ENCODE data around the gene SLC36A2. TPM values are rescaled to one million over a fixed set of nuclear protein-coding genes. Genes with fewer than 3 reads are reported as not detected.

The SLC36A2 gene
- total and polyA plus RNA-seq, 2 experiments from 2014 or later: 0.30 TPM; not detected in 1

- H3K9me3 ChIP-seq (ENCODE audit: low read depth): no peaks in the 10 kb centered on the region
- 56% methylated on average over 8 of the region's 8 CpGs for WGBS (ENCODE audit: low lambda C conversion rate, missing lambda C conversion rate)
- peaks cover 16% of the 10 kb centered on the region for H3K27me3 ChIP-seq
- no peaks in the 10 kb centered on the region for H3K36me3 ChIP-seq (replicated peaks; ENCODE audit: insufficient read depth, low read depth)
- DNase-seq (ENCODE audit: low spot score): no peak
- H3K79me2 ChIP-seq: no peaks in the 10 kb centered on the region
- no peaks in the 10 kb centered on the region for H3K9me2 ChIP-seq (replicated peaks; ENCODE audit: insufficient read depth)
- no peaks in the 10 kb centered on the region for H4K20me1 ChIP-seq (ENCODE audit: insufficient read depth, poor library complexity, severe bottlenecking)
- no peak overlapping the region for H3K27ac ChIP-seq
- TF ChIP-seq EZH2 (IDR thresholded peaks at IDR 0.05; ENCODE audit: borderline replicate concordance): no peak
- TF ChIP-seq, protein P1, sequence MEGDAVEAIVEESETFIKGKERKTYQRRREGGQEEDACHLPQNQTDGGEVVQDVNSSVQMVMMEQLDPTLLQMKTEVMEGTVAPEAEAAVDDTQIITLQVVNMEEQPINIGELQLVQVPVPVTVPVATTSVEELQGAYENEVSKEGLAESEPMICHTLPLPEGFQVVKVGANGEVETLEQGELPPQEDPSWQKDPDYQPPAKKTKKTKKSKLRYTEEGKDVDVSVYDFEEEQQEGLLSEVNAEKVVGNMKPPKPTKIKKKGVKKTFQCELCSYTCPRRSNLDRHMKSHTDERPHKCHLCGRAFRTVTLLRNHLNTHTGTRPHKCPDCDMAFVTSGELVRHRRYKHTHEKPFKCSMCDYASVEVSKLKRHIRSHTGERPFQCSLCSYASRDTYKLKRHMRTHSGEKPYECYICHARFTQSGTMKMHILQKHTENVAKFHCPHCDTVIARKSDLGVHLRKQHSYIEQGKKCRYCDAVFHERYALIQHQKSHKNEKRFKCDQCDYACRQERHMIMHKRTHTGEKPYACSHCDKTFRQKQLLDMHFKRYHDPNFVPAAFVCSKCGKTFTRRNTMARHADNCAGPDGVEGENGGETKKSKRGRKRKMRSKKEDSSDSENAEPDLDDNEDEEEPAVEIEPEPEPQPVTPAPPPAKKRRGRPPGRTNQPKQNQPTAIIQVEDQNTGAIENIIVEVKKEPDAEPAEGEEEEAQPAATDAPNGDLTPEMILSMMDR (IDR thresholded peaks at IDR 0.05; ENCODE audit: poor library complexity): no peak
- TF ChIP-seq EZH2phosphoT487 (IDR thresholded peaks at IDR 0.05; ENCODE audit: low read depth, severe bottlenecking, unreplicated experiment): no peak
- no peak overlapping the region for H3K4me3 ChIP-seq
- H2AFZ ChIP-seq: no peak overlapping the region
- peaks cover 3% of the 10 kb centered on the region for H3K4me1 ChIP-seq (ENCODE audit: insufficient read depth)
- no peak overlapping the region for H3K4me2 ChIP-seq
These were observed 1.4 kb downstream of the SLC36A2 start for GRCh38 chr5:151345808-151346478.

- Histone ChIP-seq H3K9me2 (replicated peaks; ENCODE audit: insufficient read depth) (no peaks in the 10 kb centered on the region), H3K79me2 (no peaks in the 10 kb centered on the region), H2AFZ (no peak overlapping the region), H3K36me3 (replicated peaks; ENCODE audit: insufficient read depth, low read depth) (no peaks in the 10 kb centered on the region), H3K4me1 (ENCODE audit: insufficient read depth) (peaks cover 3% of the 10 kb centered on the region), H3K4me3 (no peak overlapping the region), H3K27ac (no peak overlapping the region), H4K20me1 (ENCODE audit: insufficient read depth, poor library complexity, severe bottlenecking) (no peaks in the 10 kb centered on the region), H3K4me2 (no peak overlapping the region), H3K27me3 (peaks cover 19% of the 10 kb centered on the region), H3K9me3 (ENCODE audit: low read depth) (no peaks in the 10 kb centered on the region)
- no peak for DNase-seq (ENCODE audit: low spot score)
- TF ChIP-seq, protein P1 (IDR thresholded peaks at IDR 0.05; ENCODE audit: poor library complexity): no peak
- TF ChIP-seq EZH2phosphoT487 (IDR thresholded peaks at IDR 0.05; ENCODE audit: low read depth, severe bottlenecking, unreplicated experiment) (no peak), EZH2 (IDR thresholded peaks at IDR 0.05; ENCODE audit: borderline replicate concordance) (no peak)
- 36% methylated on average over 11 of the region's 11 CpGs for WGBS (ENCODE audit: low lambda C conversion rate, missing lambda C conversion rate)
These were observed 2.1 kb downstream of the SLC36A2 start for GRCh38 chr5:151345187-151345807.

GRCh38 chr5:151344088-151344487 is 3.3 kb downstream of the SLC36A2 start:
- Histone ChIP-seq H3K79me2 (no peaks in the 10 kb centered on the region), H2AFZ (no peak overlapping the region), H3K4me3 (no peak overlapping the region), H3K27ac (no peak overlapping the region), H3K9me3 (ENCODE audit: low read depth) (no peaks in the 10 kb centered on the region), H4K20me1 (ENCODE audit: insufficient read depth, poor library complexity, severe bottlenecking) (no peaks in the 10 kb centered on the region), H3K9me2 (replicated peaks; ENCODE audit: insufficient read depth) (no peaks in the 10 kb centered on the region), H3K4me2 (no peak overlapping the region), H3K36me3 (replicated peaks; ENCODE audit: insufficient read depth, low read depth) (no peaks in the 10 kb centered on the region), H3K27me3 (peaks cover 14% of the 10 kb centered on the region), H3K4me1 (ENCODE audit: insufficient read depth) (peaks cover 3% of the 10 kb centered on the region)
- TF ChIP-seq, protein P1 (IDR thresholded peaks at IDR 0.05; ENCODE audit: poor library complexity): no peak
- TF ChIP-seq EZH2 (IDR thresholded peaks at IDR 0.05; ENCODE audit: borderline replicate concordance): no peak
- no peak for TF ChIP-seq EZH2phosphoT487 (IDR thresholded peaks at IDR 0.05; ENCODE audit: low read depth, severe bottlenecking, unreplicated experiment)
- DNase-seq (ENCODE audit: low spot score): no peak
- 93% methylated on average over 7 of the region's 7 CpGs for WGBS (ENCODE audit: low lambda C conversion rate, missing lambda C conversion rate)
